ENCODE measurements around the gene NTRK2. TPM values are rescaled to one million over a fixed set of nuclear protein-coding genes. Genes with fewer than 3 reads are reported as not detected.

The NTRK2 gene
- polyA plus RNA-seq, 1 donor (not counting 4 experiments of a cell fraction or from before 2014, with no cell fraction given), result 0.08 TPM

DNA sequence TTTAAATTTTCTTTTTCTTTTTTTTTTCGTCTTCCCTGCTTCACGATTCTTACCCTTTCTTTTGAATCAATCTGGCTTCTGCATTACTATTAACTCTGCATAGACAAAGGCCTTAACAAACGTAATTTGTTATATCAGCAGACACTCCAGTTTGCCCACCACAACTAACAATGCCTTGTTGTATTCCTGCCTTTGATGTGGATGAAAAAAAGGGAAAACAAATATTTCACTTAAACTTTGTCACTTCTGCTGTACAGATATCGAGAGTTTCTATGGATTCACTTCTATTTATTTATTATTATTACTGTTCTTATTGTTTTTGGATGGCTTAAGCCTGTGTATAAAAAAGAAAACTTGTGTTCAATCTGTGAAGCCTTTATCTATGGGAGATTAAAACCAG lies 352.2 kb downstream of the NTRK2 start:
- Histone ChIP-seq H3K4me2 (ENCODE audit: control insufficient read depth, extremely low read depth, insufficient read depth, low read depth, low read length) (no peak overlapping the region), H3K9ac (ENCODE audit: control insufficient read depth, extremely low read depth, insufficient read depth, low read length) (no peak overlapping the region), H4K20me1 (ENCODE audit: control insufficient read depth, extremely low read depth, insufficient read depth, low read length) (no peaks in the 10 kb centered on the region), H3K4me3 (ENCODE audit: control insufficient read depth in 2 of 3, extremely low read depth in 1 of 3, insufficient read depth in 2 of 3, low read depth in 1 of 3, low read length in 3 of 3) (no peak overlapping the region), H3K4me1 (ENCODE audit: control insufficient read depth, extremely low read depth, insufficient read depth, low read length) (no peaks in the 10 kb centered on the region), H2AFZ (ENCODE audit: control insufficient read depth, low read length) (no peak overlapping the region), H3K27ac (ENCODE audit: control insufficient read depth, insufficient read depth, low read length) (no peak overlapping the region), H3K27me3 (ENCODE audit: control insufficient read depth, extremely low read depth, insufficient read depth, low read length) (peaks cover 3% of the 10 kb centered on the region), H3K79me2 (ENCODE audit: control insufficient read depth, insufficient read depth, low read length) (no peaks in the 10 kb centered on the region), H3K9me3 (ENCODE audit: control insufficient read depth, low read depth, low read length) (no peaks in the 10 kb centered on the region), H3K36me3 (ENCODE audit: control insufficient read depth in 2 of 2, extremely low read depth in 1 of 2, insufficient read depth in 2 of 2, low read length in 2 of 2) (no peaks in the 10 kb centered on the region), H3K9me1 (ENCODE audit: control insufficient read depth, extremely low read depth, insufficient read depth, low read length) (no peaks in the 10 kb centered on the region)
- TF ChIP-seq, protein P1, sequence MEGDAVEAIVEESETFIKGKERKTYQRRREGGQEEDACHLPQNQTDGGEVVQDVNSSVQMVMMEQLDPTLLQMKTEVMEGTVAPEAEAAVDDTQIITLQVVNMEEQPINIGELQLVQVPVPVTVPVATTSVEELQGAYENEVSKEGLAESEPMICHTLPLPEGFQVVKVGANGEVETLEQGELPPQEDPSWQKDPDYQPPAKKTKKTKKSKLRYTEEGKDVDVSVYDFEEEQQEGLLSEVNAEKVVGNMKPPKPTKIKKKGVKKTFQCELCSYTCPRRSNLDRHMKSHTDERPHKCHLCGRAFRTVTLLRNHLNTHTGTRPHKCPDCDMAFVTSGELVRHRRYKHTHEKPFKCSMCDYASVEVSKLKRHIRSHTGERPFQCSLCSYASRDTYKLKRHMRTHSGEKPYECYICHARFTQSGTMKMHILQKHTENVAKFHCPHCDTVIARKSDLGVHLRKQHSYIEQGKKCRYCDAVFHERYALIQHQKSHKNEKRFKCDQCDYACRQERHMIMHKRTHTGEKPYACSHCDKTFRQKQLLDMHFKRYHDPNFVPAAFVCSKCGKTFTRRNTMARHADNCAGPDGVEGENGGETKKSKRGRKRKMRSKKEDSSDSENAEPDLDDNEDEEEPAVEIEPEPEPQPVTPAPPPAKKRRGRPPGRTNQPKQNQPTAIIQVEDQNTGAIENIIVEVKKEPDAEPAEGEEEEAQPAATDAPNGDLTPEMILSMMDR (optimal IDR thresholded peaks at IDR 0.05 in 1 of 3, IDR thresholded peaks at IDR 0.05 in 1 of 3, conservative IDR thresholded peaks at IDR 0.05 in 1 of 3; ENCODE audit: extremely low read depth in 1 of 3, insufficient read depth in 2 of 3, low read length in 3 of 3), result no peak
- no peak for TF ChIP-seq EZH2 (IDR thresholded peaks at IDR 0.05; ENCODE audit: low read length)
- dilution Hi-C loops (cut with MboI; ENCODE audit: extremely low pct_ligation_motif_present, low sequenced_read_pairs), result no loop called here
- DNase-seq (ENCODE audit: low read depth, low spot score) (no peak), FAIRE-seq (no peak)

DNA sequence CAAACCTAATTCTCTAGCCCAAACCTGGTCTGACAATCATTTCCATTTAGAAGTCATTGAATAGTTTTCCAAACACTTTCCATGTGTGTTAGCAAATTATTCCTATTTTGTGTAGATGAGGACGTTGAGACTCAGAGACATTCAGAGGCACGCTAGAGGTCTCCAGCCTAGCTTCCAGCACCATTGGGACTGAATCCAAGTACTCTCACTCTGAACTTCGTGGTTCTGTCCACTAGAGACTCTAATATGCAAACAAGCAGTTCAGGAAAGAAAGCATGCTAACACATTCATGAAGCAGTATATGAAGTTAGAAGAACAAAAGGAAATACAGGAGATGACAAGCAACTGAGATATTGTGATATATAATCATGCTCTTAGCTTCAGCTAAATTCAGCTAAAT lies 354.8 kb downstream of the NTRK2 start:
- FAIRE-seq (no peak), DNase-seq (ENCODE audit: low read depth, low spot score) (no peak)
- H3K27ac ChIP-seq (ENCODE audit: control insufficient read depth, insufficient read depth, low read length), result no peak overlapping the region
- no peaks in the 10 kb centered on the region for H4K20me1 ChIP-seq (ENCODE audit: control insufficient read depth, extremely low read depth, insufficient read depth, low read length)
- H3K27me3 ChIP-seq (ENCODE audit: control insufficient read depth, extremely low read depth, insufficient read depth, low read length), result peaks cover 3% of the 10 kb centered on the region
- dilution Hi-C loops (cut with MboI; ENCODE audit: extremely low pct_ligation_motif_present, low sequenced_read_pairs), result no loop called here
- TF ChIP-seq, protein P1 (optimal IDR thresholded peaks at IDR 0.05 in 1 of 3, IDR thresholded peaks at IDR 0.05 in 1 of 3, conservative IDR thresholded peaks at IDR 0.05 in 1 of 3; ENCODE audit: extremely low read depth in 1 of 3, insufficient read depth in 2 of 3, low read length in 3 of 3), result no peak
- TF ChIP-seq EZH2 (IDR thresholded peaks at IDR 0.05; ENCODE audit: low read length), result no peak
- no peaks in the 10 kb centered on the region for H3K9me3 ChIP-seq (ENCODE audit: control insufficient read depth, low read depth, low read length)
- H2AFZ ChIP-seq (ENCODE audit: control insufficient read depth, low read length), result no peak overlapping the region
- H3K79me2 ChIP-seq (ENCODE audit: control insufficient read depth, insufficient read depth, low read length), result no peaks in the 10 kb centered on the region
- no peak overlapping the region for H3K4me2 ChIP-seq (ENCODE audit: control insufficient read depth, extremely low read depth, insufficient read depth, low read depth, low read length)
- no peak overlapping the region for H3K9ac ChIP-seq (ENCODE audit: control insufficient read depth, extremely low read depth, insufficient read depth, low read length)
- no peak overlapping the region for H3K4me3 ChIP-seq (ENCODE audit: control insufficient read depth in 2 of 3, extremely low read depth in 1 of 3, insufficient read depth in 2 of 3, low read depth in 1 of 3, low read length in 3 of 3)
- H3K4me1 ChIP-seq (ENCODE audit: control insufficient read depth, extremely low read depth, insufficient read depth, low read length), result no peaks in the 10 kb centered on the region
- H3K36me3 ChIP-seq (ENCODE audit: control insufficient read depth in 2 of 2, extremely low read depth in 1 of 2, insufficient read depth in 2 of 2, low read length in 2 of 2), result no peaks in the 10 kb centered on the region
- no peaks in the 10 kb centered on the region for H3K9me1 ChIP-seq (ENCODE audit: control insufficient read depth, extremely low read depth, insufficient read depth, low read length)
